ENCODE data around the gene PRDM2.

Gene PRDM2

DNA sequence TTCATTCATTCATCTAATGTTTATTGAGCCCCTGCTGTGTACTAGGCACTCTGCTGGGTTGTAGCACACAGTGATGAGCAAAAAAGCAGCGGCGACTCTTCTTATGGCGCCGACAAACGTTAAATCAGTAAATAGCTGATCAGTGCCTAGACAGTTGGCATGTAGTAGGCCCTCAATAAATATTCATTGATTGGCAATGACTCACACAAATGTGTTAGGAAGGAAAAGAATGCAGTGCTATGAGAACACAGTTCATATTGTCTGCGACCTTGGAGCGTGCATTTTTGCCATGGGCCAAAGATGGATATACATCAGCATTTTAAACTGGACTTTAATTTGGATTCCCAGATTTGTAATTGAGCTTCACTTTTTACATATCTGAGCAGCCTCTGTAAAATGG is 52.0 kb downstream of the PRDM2 start:
- Histone ChIP-seq H3K9me3 (ENCODE audit: control insufficient read depth, insufficient read depth, low read depth, low read length) (no peaks in the 10 kb centered on the region), H3K4me3 (ENCODE audit: low read depth, low read length) (no peak overlapping the region), H3K27ac (ENCODE audit: extremely low read depth, low read depth, low read length) (no peak overlapping the region), H3K36me3 (ENCODE audit: control insufficient read depth in 2 of 2, insufficient read depth in 1 of 2, low read length in 2 of 2) (peaks cover 0 to 22% of the 10 kb centered on the region in 2 experiments; a peak in 1 of 3 replicates), H3K4me1 (ENCODE audit: control insufficient read depth, insufficient read depth, low read length) (peaks cover 15% of the 10 kb centered on the region)
- TF ChIP-seq ZNF664 (tag by site-specific recombination; IDR thresholded peaks at IDR 0.05) (peak; percentile 89), ZIC2 (tag by site-specific recombination; IDR thresholded peaks at IDR 0.05) (peak; percentile 15; the same call in 1 of the 2 replicates), ZNF223 (tag by site-specific recombination; IDR thresholded peaks at IDR 0.05) (no peak)
- ChIA-PET POLR2A (no interaction called here), CTCF (no interaction called here)

DNA sequence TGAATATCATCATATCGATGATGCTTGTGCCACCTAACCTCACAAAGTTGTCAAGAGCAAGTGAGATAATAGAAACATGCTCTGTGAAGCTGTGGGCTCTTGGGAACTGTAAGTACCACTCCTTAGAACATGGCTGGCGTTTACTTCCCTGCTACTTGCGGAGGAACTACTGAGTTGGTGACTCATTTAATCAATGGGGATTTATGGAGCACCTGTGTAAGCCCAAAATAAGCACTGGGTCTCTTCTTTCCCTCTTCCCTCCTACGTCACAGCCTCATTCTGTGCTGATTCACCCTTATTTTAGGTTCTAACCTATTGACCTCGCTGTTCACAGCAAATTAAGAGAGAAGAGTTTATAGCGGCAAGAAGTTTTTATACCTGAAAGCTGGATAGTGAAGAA is 52.9 kb downstream of the PRDM2 start:
- H3K4me3 ChIP-seq (ENCODE audit: low read depth, low read length) = no peak overlapping the region
- no peak for TF ChIP-seq ZNF174 (tag by site-specific recombination; IDR thresholded peaks at IDR 0.05)
- no peak for TF ChIP-seq ELK4 (IDR thresholded peaks at IDR 0.05; ENCODE audit: borderline replicate concordance, low read depth, low read length)
- TF ChIP-seq INSM2 (tag by site-specific recombination; IDR thresholded peaks at IDR 0.05) = no peak
- TF ChIP-seq, protein P1, sequence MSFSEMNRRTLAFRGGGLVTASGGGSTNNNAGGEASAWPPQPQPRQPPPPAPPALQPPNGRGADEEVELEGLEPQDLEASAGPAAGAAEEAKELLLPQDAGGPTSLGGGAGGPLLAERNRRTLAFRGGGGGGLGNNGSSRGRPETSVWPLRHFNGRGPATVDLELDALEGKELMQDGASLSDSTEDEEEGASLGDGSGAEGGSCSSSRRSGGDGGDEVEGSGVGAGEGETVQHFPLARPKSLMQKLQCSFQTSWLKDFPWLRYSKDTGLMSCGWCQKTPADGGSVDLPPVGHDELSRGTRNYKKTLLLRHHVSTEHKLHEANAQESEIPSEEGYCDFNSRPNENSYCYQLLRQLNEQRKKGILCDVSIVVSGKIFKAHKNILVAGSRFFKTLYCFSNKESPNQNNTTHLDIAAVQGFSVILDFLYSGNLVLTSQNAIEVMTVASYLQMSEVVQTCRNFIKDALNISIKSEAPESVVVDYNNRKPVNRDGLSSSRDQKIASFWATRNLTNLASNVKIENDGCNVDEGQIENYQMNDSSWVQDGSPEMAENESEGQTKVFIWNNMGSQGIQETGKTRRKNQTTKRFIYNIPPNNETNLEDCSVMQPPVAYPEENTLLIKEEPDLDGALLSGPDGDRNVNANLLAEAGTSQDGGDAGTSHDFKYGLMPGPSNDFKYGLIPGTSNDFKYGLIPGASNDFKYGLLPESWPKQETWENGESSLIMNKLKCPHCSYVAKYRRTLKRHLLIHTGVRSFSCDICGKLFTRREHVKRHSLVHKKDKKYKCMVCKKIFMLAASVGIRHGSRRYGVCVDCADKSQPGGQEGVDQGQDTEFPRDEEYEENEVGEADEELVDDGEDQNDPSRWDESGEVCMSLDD (tag by site-specific recombination; IDR thresholded peaks at IDR 0.05) = no peak
- TF ChIP-seq ZNF629 (tag by site-specific recombination; IDR thresholded peaks at IDR 0.05) = peak; percentile 57
- TF ChIP-seq ZNF785 (tag by site-specific recombination; IDR thresholded peaks at IDR 0.05) = no peak
- 0 out of 2 replicates have a peak, but pooled peaks have one; percentile 34 for TF ChIP-seq ZNF394 (tag by site-specific recombination; IDR thresholded peaks at IDR 0.05; ENCODE audit: borderline replicate concordance)
- TF ChIP-seq WT1 (tag by site-specific recombination; IDR thresholded peaks at IDR 0.05) = no peak
- no peak for TF ChIP-seq ZNF138 (tag by site-specific recombination; IDR thresholded peaks at IDR 0.05; ENCODE audit: borderline replicate concordance)
- no peak for TF ChIP-seq ZXDB (tag by site-specific recombination; IDR thresholded peaks at IDR 0.05)
- no peak for TF ChIP-seq EGR2 (tag by site-specific recombination; IDR thresholded peaks at IDR 0.05; ENCODE audit: low read depth)
- no peak for TF ChIP-seq ZNF16 (tag by site-specific recombination; IDR thresholded peaks at IDR 0.05; ENCODE audit: low read depth)
- no peak for TF ChIP-seq ZNF664 (tag by site-specific recombination; IDR thresholded peaks at IDR 0.05)
- peak; percentile 21; the same call in 1 of the 2 replicates for TF ChIP-seq ZBTB17 (tag by site-specific recombination; IDR thresholded peaks at IDR 0.05)
- no peak for TF ChIP-seq ZNF626 (tag by site-specific recombination; IDR thresholded peaks at IDR 0.05)
- TF ChIP-seq ZNF146 (tag by site-specific recombination; IDR thresholded peaks at IDR 0.05) = no peak
- TF ChIP-seq ZNF391 (tag by site-specific recombination; IDR thresholded peaks at IDR 0.05; ENCODE audit: borderline replicate concordance, low read depth) = no peak
- no peak for TF ChIP-seq ZNF23 (tag by site-specific recombination; IDR thresholded peaks at IDR 0.05; ENCODE audit: borderline replicate concordance)
- TF ChIP-seq HOXC10 (CRISPR knock-in tag; IDR thresholded peaks at IDR 0.05) = no peak
- TF ChIP-seq ZNF677 (tag by site-specific recombination; IDR thresholded peaks at IDR 0.05) = no peak
- TF ChIP-seq GLIS1 (tag by site-specific recombination; IDR thresholded peaks at IDR 0.05) = no peak
- peak; percentile 81 for TF ChIP-seq OSR2 (tag by site-specific recombination; IDR thresholded peaks at IDR 0.05)
- no peak for TF ChIP-seq ZNF544 (tag by site-specific recombination; IDR thresholded peaks at IDR 0.05)
- TF ChIP-seq ZNF585B (tag by site-specific recombination; IDR thresholded peaks at IDR 0.05) = no peak
- no peak for TF ChIP-seq AEBP2 (tag by site-specific recombination; IDR thresholded peaks at IDR 0.05; ENCODE audit: borderline replicate concordance)
- TF ChIP-seq ZNF76 (tag by site-specific recombination; IDR thresholded peaks at IDR 0.05; ENCODE audit: borderline replicate concordance, low read depth) = no peak
- no peak for TF ChIP-seq MZF1 (tag by site-specific recombination; IDR thresholded peaks at IDR 0.05; ENCODE audit: borderline replicate concordance)
- no peak overlapping the region for H3K27ac ChIP-seq (ENCODE audit: extremely low read depth, low read depth, low read length)
- H3K9me3 ChIP-seq (ENCODE audit: control insufficient read depth, insufficient read depth, low read depth, low read length) = no peaks in the 10 kb centered on the region
- POLR2A ChIA-PET = interaction anchor here (0.9 kb wide), 1 partner anchor 10 kb away, joined by 3 read pairs; no protein-coding TSS in a partner anchor
- H3K4me1 ChIP-seq (ENCODE audit: control insufficient read depth, insufficient read depth, low read length) = peaks cover 20% of the 10 kb centered on the region
- H3K36me3 ChIP-seq (ENCODE audit: control insufficient read depth in 2 of 2, insufficient read depth in 1 of 2, low read length in 2 of 2) = peaks cover 0 to 22% of the 10 kb centered on the region in 2 experiments; a peak in 1 of 3 replicates
- CTCF ChIA-PET = interaction anchor here (0.7 to 0.9 kb wide), 2 partner anchors 72 to 80 kb away, joined by 4 read pairs; no protein-coding TSS in a partner anchor

Data from HEK293 (cell line).